Measurements from ENCODE around the gene ARNT2. TPM values are rescaled to one million over a fixed set of nuclear protein-coding genes. Genes with fewer than 3 reads are reported as not detected.

The ARNT2 gene
- total and polyA plus RNA-seq, 12 donors: 2.0 to 6.4 (median 3.5) TPM

DNA sequence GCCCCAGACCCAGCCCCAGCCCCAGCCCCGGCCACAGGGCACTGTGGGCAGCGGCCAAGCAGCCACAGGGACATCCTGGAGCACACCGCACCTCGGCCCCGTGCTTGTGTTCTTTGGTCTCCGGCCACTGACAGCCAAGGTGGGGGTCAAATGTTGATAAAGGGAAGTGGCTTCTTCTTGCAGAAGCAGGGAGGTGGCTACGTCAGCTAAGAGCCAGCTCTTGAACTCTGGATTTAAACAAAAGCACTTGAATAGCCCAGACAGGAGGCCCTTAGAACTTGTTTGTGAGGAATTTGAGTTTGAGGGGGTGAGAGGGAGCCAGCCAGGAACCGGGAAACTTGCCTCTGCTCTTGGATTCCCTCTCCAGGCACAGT lies 155.1 kb downstream of the ARNT2 start:
- 88 to 89% (median 88%) methylated on average over 4 to 8 of the region's 8 CpGs for WGBS, 4 donors
- Histone ChIP-seq H3K27ac (no peak overlapping the region), H3K36me3 (replicated peaks in 1 of 2) (no peaks in the 10 kb centered on the region), H3K27me3 (no peaks in the 10 kb centered on the region), H3K4me1 (replicated peaks in 1 of 2) (no peaks in the 10 kb centered on the region), H3K4me3 (no peak overlapping the region), H3K9me3 (replicated peaks in 1 of 3) (no peaks in the 10 kb centered on the region)
- TF ChIP-seq, protein P1, sequence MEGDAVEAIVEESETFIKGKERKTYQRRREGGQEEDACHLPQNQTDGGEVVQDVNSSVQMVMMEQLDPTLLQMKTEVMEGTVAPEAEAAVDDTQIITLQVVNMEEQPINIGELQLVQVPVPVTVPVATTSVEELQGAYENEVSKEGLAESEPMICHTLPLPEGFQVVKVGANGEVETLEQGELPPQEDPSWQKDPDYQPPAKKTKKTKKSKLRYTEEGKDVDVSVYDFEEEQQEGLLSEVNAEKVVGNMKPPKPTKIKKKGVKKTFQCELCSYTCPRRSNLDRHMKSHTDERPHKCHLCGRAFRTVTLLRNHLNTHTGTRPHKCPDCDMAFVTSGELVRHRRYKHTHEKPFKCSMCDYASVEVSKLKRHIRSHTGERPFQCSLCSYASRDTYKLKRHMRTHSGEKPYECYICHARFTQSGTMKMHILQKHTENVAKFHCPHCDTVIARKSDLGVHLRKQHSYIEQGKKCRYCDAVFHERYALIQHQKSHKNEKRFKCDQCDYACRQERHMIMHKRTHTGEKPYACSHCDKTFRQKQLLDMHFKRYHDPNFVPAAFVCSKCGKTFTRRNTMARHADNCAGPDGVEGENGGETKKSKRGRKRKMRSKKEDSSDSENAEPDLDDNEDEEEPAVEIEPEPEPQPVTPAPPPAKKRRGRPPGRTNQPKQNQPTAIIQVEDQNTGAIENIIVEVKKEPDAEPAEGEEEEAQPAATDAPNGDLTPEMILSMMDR (IDR thresholded peaks at IDR 0.05): no peak
- TF ChIP-seq POLR2A (IDR thresholded peaks at IDR 0.05): no peak
- intact Hi-C loops (cut with DNase I): no loop called here
- DNase-seq: no peak

- H3K27me3 ChIP-seq: no peaks in the 10 kb centered on the region
- H3K36me3 ChIP-seq (replicated peaks in 1 of 2): no peaks in the 10 kb centered on the region
- 91 to 95% (median 93%) methylated on average over 4 to 6 of the region's 6 CpGs for WGBS, 4 donors
- H3K9me3 ChIP-seq (replicated peaks in 1 of 3): no peaks in the 10 kb centered on the region
- intact Hi-C loops (cut with DNase I): loop anchor here in 1 of 2 donors (10.0 kb wide), 2 partner anchors 95 to 415 kb away; no protein-coding TSS in a partner anchor
- H3K4me1 ChIP-seq (replicated peaks in 1 of 2): no peaks in the 10 kb centered on the region
- no peak for DNase-seq
- H3K27ac ChIP-seq: no peak overlapping the region
- no peak overlapping the region for H3K4me3 ChIP-seq
- TF ChIP-seq, protein P1 (IDR thresholded peaks at IDR 0.05): no peak
- TF ChIP-seq POLR2A (IDR thresholded peaks at IDR 0.05): no peak
Observed at GRCh38 chr15:80559761-80560160, 155.6 kb downstream of the ARNT2 start.

- H3K36me3 ChIP-seq (replicated peaks in 1 of 2): no peaks in the 10 kb centered on the region
- 62 to 75% (median 71%) methylated on average over 7 to 10 of the region's 10 CpGs for WGBS, 4 donors
- no peak for DNase-seq
- H3K27me3 ChIP-seq: no peaks in the 10 kb centered on the region
- no peaks in the 10 kb centered on the region for H3K4me1 ChIP-seq (replicated peaks in 1 of 2)
- intact Hi-C loops (cut with DNase I): loop anchor here in 1 of 2 donors (10.0 kb wide), 2 partner anchors 96 to 414 kb away; no protein-coding TSS in a partner anchor
- H3K9me3 ChIP-seq (replicated peaks in 1 of 3): no peaks in the 10 kb centered on the region
- no peak overlapping the region for H3K4me3 ChIP-seq
- no peak overlapping the region for H3K27ac ChIP-seq
- TF ChIP-seq POLR2A (IDR thresholded peaks at IDR 0.05): no peak
- TF ChIP-seq, protein P1 (IDR thresholded peaks at IDR 0.05): no peak
Observed at GRCh38 chr15:80560601-80561400, 156.6 kb downstream of the ARNT2 start.

DNA sequence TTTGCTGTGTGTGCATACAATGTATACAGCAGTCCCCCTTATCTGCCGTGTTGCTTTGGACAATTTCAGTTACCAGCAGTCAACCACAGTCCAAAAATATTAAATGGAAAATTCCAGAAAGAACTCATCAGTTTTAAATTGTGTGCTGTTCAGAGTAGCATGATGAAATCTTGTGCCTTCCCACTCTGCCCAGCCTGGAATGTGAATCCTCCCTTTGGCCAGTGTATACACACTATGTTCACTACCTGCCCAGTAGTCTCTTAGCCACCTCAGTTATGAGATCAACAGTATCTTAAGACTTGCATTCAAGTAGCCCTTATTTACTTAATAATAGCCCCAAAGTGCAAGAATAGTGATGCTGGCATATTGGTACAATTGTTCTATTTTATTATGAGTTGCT lies 157.3 kb downstream of the ARNT2 start:
- Histone ChIP-seq H3K4me3 (no peak overlapping the region), H3K27ac (no peak overlapping the region), H3K9me3 (replicated peaks in 1 of 3) (no peaks in the 10 kb centered on the region), H3K36me3 (replicated peaks in 1 of 2) (no peaks in the 10 kb centered on the region), H3K4me1 (replicated peaks in 1 of 2) (no peaks in the 10 kb centered on the region), H3K27me3 (no peaks in the 10 kb centered on the region)
- WGBS, 4 donors: 69 to 89% (median 79%) methylated on average over 1 of the region's 1 CpG
- DNase-seq: no peak
- no peak for TF ChIP-seq POLR2A (IDR thresholded peaks at IDR 0.05)
- TF ChIP-seq, protein P1 (IDR thresholded peaks at IDR 0.05): no peak
- intact Hi-C loops (cut with DNase I): loop anchor here in 1 of 2 donors (10.0 kb wide), 2 partner anchors 97 to 413 kb away; no protein-coding TSS in a partner anchor
